DOHH2 (cell line): ENCODE measurements around the gene SUSD1.

Experiments
- H3F3A ChIP-seq: fragments of 200-600 bp; sonication (generic), shearing (Covaris generic); 2 replicates; pipeline ENCODE4 v1.6.0; 2016; ENCODE audit warnings: antibody characterized with exemption, mild to moderate bottlenecking; ENCODE audit not compliant: control insufficient read depth, insufficient read depth
- H3K27ac ChIP-seq: fragments of 200-600 bp; sonication (generic); 2 replicates; pipeline ENCODE4 v1.5.1; 2014; ENCODE audit warnings: low read depth, mild to moderate bottlenecking, low read length, moderate library complexity
- H3K27me3 ChIP-seq: fragments of 200-600 bp; sonication (generic); 2 replicates; pipeline ENCODE4 v1.6.1; 2014; ENCODE audit warnings: mild to moderate bottlenecking, low read length, mixed read lengths; ENCODE audit not compliant: control insufficient read depth
- H3K36me3 ChIP-seq: fragments of 200-600 bp; sonication (generic); 2 replicates; pipeline ENCODE4 v1.6.1; 2014; ENCODE audit warnings: mild to moderate bottlenecking, low read length, moderate library complexity, mixed read lengths; ENCODE audit not compliant: control insufficient read depth
- H3K4me1 ChIP-seq: fragments of 200-600 bp; sonication (generic); 2 replicates; pipeline ENCODE4 v1.6.1; 2014; ENCODE audit warnings: mild to moderate bottlenecking, low read length, mixed read lengths; ENCODE audit not compliant: control insufficient read depth
- H3K4me2 ChIP-seq: fragments of 200-600 bp; sonication (generic); 2 replicates; pipeline ENCODE4 v1.6.0; 2014; ENCODE audit warnings: mild to moderate bottlenecking, low read length, moderate library complexity
- H3K4me3 ChIP-seq: fragments of 200-600 bp; sonication (generic); 2 replicates; pipeline ENCODE4 v1.5.1; 2014; ENCODE audit warnings: mild to moderate bottlenecking, low read length, mixed read lengths
- H3K79me2 ChIP-seq: fragments of 200-600 bp; sonication (generic); 2 replicates; pipeline ENCODE4 v1.6.1; 2014; ENCODE audit warnings: mild to moderate bottlenecking, low read length, mixed read lengths; ENCODE audit not compliant: control insufficient read depth
- H3K9me2 ChIP-seq: fragments of 200-600 bp; sonication (generic); replicated peaks from 2 replicates; pipeline ENCODE4 v1.6.1; 2014; ENCODE audit warnings: mild to moderate bottlenecking, low read length, mixed read lengths; ENCODE audit not compliant: control insufficient read depth
- H3K9me3 ChIP-seq: fragments of 200-600 bp; sonication (generic); 2 replicates; pipeline ENCODE4 v1.6.1; 2014; ENCODE audit warnings: antibody characterized with exemption, low read length, mixed read lengths; ENCODE audit not compliant: control insufficient read depth, insufficient read depth
- H4K20me1 ChIP-seq: fragments of 200-600 bp; sonication (generic); 2 replicates; pipeline ENCODE4 v1.6.0; 2014; ENCODE audit warnings: low read depth, mild to moderate bottlenecking, antibody characterized with exemption, low read length, moderate library complexity; ENCODE audit not compliant: control insufficient read depth, insufficient read depth
- EZH2phosphoT487 ChIP-seq: fragments of 200-600 bp; sonication (generic); IDR thresholded peaks from 2 replicates; pipeline ENCODE4 v1.6.1; 2017; ENCODE audit warnings: borderline replicate concordance, mild to moderate bottlenecking, antibody characterized with exemption, low read length, moderate library complexity, mixed read lengths
- TF ChIP-seq, protein P1 (sequence below): fragments of 200-600 bp; sonication (generic); IDR thresholded peaks from one replicate; pipeline ENCODE4 v1.5.1; 2014; ENCODE audit warnings: antibody characterized with exemption, mild to moderate bottlenecking, low read depth, low read length; ENCODE audit not compliant: poor library complexity, severe bottlenecking

Gene SUSD1

DNA sequence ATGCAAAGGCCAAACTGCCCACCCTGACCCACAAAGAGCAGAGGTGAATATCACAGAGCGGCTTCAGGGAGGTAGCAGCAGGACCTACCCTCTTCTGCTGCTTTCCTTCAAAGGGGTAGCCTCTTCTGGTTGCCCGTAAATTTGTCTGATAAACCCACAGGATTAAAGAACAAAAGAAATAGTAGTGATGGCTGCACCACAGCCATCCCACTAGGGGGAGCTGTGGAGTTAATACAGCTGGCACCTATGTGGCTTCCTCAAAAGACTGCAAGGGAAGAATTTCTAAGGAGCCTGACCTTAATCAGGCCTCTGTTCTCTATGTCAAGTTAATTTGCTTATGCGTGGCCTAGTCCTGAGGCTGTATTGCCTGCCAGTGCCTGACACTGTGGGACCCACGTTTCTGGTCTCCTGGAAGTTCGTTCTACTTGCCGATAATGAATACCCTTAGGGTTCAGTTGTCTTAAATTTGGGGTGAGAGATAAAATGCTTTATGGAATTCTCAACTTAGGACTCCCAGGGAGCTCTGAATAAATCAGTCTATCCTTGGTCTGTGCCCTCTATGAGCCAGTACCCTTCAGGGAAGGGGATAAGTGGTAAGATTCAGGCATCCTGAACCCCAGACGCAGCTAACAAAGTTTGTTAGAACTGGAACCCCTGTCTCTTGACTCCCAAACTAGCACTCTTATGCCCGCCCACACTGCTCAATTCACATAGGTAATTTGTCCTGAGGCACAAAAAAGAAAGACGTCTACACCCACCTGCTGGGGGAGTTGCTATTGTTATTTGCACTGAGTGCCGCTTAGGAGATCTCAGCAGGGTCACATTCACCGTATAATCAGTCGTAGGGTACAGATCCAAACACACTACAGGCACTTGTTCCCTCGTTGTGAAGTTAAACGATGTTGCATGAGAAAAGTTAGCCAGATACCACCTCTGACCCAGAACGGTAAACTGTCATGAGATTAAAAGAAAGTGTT lies 77.1 kb downstream of the SUSD1 start:
- H3K4me3 ChIP-seq = no peak overlapping the region
- no peaks in the 10 kb centered on the region for H4K20me1 ChIP-seq
- no peak overlapping the region for H3K27ac ChIP-seq
- H3K9me2 ChIP-seq = no peaks in the 10 kb centered on the region
- no peaks in the 10 kb centered on the region for H3K79me2 ChIP-seq
- peaks cover 4% of the 10 kb centered on the region; the same call in 1 of the 2 replicates for H3K27me3 ChIP-seq
- no peaks in the 10 kb centered on the region for H3K36me3 ChIP-seq
- H3K4me2 ChIP-seq = no peak overlapping the region
- no peaks in the 10 kb centered on the region for H3K9me3 ChIP-seq
- TF ChIP-seq, protein P1, sequence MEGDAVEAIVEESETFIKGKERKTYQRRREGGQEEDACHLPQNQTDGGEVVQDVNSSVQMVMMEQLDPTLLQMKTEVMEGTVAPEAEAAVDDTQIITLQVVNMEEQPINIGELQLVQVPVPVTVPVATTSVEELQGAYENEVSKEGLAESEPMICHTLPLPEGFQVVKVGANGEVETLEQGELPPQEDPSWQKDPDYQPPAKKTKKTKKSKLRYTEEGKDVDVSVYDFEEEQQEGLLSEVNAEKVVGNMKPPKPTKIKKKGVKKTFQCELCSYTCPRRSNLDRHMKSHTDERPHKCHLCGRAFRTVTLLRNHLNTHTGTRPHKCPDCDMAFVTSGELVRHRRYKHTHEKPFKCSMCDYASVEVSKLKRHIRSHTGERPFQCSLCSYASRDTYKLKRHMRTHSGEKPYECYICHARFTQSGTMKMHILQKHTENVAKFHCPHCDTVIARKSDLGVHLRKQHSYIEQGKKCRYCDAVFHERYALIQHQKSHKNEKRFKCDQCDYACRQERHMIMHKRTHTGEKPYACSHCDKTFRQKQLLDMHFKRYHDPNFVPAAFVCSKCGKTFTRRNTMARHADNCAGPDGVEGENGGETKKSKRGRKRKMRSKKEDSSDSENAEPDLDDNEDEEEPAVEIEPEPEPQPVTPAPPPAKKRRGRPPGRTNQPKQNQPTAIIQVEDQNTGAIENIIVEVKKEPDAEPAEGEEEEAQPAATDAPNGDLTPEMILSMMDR = peak; percentile 95
- no peak for TF ChIP-seq EZH2phosphoT487
- H3F3A ChIP-seq = peaks cover 5% of the 10 kb centered on the region; the same call in 1 of the 2 replicates
- peaks cover 13% of the 10 kb centered on the region for H3K4me1 ChIP-seq

DNA sequence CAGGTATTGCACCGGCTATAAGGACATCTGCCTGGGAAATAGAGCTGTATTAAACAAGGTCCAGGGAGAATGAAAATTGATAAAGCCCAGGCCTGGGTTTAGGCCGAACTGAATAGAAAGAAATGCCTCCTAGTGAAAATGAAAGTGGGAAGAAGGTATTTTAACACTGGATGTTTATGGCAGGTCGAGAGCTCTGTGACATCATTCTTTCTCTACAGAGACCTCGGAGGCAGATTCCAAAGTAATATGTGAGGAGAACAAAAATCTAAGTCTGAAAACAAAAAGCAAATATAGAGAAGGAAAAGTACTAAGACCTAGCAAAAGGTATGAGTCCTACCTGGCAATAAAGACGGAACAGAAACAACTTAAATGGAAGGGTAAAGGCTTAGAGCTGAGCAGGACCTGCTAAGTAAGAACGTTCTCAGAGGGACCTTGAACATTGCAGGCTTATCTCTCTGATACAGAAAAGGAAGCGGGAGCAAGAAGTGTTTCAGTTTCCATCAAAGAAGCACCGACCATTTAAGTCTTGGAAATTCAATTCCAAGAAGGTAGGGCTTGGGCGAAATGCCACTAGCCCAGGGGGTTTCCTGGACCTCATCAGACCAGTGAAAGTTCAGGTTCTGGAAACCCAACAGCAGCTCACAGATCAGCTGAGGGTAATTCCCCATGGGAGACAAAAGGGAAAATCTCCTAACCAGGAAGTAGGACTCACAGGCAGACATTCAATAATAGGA lies 80.0 kb downstream of the SUSD1 start:
- Histone ChIP-seq H3K4me3 (no peak overlapping the region), H3K79me2 (no peaks in the 10 kb centered on the region), H3K27ac (no peak overlapping the region), H3K27me3 (peaks cover 3% of the 10 kb centered on the region; the same call in 1 of the 2 replicates), H3F3A (no peaks in the 10 kb centered on the region), H3K4me2 (0 out of 2 replicates have a peak overlapping the region, but pooled peaks have one; percentile 8), H4K20me1 (no peaks in the 10 kb centered on the region), H3K4me1 (peaks cover 11% of the 10 kb centered on the region), H3K36me3 (no peaks in the 10 kb centered on the region), H3K9me3 (no peaks in the 10 kb centered on the region), H3K9me2 (no peaks in the 10 kb centered on the region)
- TF ChIP-seq, protein P1 = no peak
- no peak for TF ChIP-seq EZH2phosphoT487

DNA sequence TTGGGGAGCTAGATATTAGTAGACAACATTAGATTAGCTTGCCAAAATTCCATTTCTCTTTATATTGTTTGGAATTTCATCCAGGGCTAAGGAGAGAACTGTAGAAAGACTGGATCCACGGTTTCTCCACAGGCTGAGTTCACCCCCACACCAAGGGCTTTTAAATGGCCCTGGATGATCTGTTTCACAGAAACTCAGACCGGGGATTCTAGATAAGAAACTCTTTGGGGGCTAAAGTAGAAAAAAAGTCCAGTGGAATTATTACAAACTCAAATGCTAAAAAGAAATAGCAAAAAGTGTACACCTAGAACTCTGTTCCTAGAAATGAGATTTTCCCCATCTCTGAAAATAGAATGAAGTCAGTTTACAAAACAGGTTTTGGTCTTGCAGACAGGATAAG lies 80.9 kb downstream of the SUSD1 start:
- Histone ChIP-seq H3K4me1 (peaks cover 11% of the 10 kb centered on the region), H3K79me2 (no peaks in the 10 kb centered on the region), H3K9me2 (no peaks in the 10 kb centered on the region), H4K20me1 (no peaks in the 10 kb centered on the region), H3K4me3 (no peak overlapping the region), H3F3A (no peaks in the 10 kb centered on the region), H3K27ac (no peak overlapping the region), H3K9me3 (no peaks in the 10 kb centered on the region), H3K36me3 (no peaks in the 10 kb centered on the region), H3K27me3 (peaks cover 3% of the 10 kb centered on the region; the same call in 1 of the 2 replicates), H3K4me2 (no peak overlapping the region)
- no peak for TF ChIP-seq EZH2phosphoT487
- TF ChIP-seq, protein P1 = no peak
